DND-41 (cell line): ENCODE measurements around the gene LCN6.

Source experiments
- EZH2 ChIP-seq: IDR thresholded peaks from 3 replicates; pipeline ENCODE4 v1.6.1; 2012; ENCODE audit warnings: borderline replicate concordance, low read depth, mild to moderate bottlenecking, moderate library complexity, low read length, inconsistent platforms; ENCODE audit not compliant: severe bottlenecking
- TF ChIP-seq, protein P1 (sequence below): IDR thresholded peaks from 2 replicates; pipeline ENCODE4 v1.5.1; 2012; ENCODE audit warnings: borderline replicate concordance, low read length, moderate library complexity, mild to moderate bottlenecking; ENCODE audit not compliant: poor library complexity, severe bottlenecking; ENCODE audit errors: extremely low read depth

DNA sequence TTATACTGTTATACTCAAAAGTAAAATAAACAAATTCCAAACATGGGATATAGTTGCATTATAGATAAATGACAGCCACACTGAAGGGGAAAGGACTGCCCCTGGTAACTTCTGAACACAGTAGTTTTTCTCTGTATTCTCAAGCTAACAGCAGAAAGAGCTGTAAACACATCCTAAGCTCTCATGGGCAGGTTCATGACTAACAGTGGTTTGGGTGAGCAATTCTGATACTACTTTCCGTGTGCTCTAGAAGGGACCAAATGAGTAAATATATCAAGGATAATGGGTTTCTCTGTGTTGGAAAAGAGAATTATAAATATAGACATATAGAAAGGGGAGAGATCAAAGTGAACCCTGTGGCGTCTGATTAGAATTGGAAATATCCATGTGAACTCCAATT is 2.2 kb upstream of the LCN6 start:
- TF ChIP-seq EZH2 = no peak
- TF ChIP-seq, protein P1, sequence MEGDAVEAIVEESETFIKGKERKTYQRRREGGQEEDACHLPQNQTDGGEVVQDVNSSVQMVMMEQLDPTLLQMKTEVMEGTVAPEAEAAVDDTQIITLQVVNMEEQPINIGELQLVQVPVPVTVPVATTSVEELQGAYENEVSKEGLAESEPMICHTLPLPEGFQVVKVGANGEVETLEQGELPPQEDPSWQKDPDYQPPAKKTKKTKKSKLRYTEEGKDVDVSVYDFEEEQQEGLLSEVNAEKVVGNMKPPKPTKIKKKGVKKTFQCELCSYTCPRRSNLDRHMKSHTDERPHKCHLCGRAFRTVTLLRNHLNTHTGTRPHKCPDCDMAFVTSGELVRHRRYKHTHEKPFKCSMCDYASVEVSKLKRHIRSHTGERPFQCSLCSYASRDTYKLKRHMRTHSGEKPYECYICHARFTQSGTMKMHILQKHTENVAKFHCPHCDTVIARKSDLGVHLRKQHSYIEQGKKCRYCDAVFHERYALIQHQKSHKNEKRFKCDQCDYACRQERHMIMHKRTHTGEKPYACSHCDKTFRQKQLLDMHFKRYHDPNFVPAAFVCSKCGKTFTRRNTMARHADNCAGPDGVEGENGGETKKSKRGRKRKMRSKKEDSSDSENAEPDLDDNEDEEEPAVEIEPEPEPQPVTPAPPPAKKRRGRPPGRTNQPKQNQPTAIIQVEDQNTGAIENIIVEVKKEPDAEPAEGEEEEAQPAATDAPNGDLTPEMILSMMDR = no peak
